HG03139 (cell line): ENCODE results near the gene AUNIP.

Source experiments
- ATAC-seq: cut with Tn5 transposase; IDR thresholded peaks from one replicate; pipeline ENCODE4 v1.9.1; 2021; ENCODE audit not compliant: unreplicated experiment

AUNIP gene

DNA sequence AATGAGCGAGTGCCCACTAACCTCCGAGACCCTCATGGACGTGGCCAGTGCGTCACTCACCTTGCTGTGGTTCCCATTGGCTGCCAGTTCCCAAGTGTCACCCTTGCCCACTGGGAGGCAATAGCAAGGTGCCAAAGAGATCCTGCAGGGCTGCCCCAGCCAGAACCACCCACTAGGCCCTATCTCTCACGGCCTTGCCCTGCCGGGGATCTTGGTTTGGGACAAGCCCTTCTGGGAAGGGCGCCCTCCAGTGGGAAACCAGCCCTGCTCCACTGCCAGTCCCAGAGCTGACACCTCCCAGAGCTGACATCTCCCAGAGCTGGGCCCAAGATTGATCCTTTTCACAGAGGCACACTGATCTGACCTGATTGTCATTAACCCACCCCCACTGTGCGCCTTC, 61.3 kb downstream of the AUNIP start:
- ATAC-seq = no peak

DNA sequence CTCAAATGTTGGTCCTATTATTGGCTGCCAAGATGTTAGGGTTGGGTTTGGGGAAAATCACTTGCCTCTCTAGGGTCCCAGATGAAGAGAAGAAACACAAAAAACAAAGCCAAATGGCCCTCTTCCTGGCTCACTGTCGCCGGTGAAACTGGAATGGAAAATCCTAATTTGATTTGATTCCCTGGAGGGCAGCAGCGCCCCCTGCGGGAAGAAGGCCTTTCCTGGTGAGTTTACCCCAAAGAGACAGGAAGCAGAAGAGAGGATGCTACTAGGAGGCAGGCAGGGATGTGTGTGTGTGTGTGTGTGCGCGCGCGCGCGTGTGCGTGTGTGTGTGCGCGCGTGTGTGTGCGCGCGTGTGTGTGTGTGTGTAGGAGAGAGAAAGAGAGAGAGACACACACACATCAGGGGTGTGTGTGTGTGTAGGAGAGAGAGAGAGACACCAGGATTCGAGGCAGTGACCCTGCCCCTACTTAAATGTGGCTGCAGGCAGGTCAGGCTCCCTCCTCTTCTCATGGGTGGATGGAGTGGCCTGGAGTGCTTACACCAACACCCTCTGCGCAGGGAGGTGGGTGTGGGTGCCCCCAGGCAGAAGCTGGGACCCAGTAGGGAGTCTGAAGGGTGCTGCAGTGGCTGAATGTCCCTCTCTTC, 62.3 kb downstream of the AUNIP start:
- ATAC-seq = no peak

DNA sequence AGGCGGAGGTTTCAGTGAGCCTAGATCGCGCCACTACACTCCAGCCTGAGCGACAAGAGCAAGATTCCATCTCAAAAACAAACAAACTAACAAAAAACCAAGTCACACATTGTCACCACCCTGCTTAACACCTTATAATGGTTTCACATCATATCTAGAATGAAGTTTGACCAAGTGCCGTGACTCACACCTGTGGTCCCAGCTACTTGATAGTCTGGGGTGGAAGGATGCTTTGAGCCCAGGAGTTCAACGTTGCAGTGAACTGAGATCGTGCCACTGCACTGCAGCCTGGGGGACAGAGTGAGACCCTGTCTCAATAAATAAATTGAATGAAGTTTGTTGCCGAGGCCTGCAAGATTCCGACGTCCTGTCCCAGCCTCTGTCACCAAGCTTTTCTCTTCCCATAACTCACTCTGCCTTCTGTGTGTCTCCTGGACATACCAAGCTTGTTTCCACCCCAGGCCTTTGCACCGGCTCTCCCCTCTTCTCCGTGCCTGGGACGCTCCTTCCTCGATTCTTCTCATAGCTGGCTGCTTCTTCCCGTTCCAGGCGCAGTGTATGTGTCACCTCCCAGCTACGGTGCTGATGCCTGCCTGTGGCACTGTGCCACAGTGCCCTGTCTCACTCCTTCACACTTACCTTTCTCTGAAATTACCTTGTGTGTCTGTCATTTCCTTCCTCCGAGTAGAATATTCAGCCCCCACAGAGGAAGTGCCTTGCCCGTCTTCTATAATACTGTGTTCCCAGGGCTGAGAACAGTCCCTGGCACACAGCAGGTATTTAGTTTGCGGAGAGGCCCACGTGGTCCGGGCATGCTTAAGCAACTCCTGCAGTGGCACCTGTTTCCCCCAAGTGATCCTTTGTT, 63.1 kb downstream of the AUNIP start:
- ATAC-seq = no peak

DNA sequence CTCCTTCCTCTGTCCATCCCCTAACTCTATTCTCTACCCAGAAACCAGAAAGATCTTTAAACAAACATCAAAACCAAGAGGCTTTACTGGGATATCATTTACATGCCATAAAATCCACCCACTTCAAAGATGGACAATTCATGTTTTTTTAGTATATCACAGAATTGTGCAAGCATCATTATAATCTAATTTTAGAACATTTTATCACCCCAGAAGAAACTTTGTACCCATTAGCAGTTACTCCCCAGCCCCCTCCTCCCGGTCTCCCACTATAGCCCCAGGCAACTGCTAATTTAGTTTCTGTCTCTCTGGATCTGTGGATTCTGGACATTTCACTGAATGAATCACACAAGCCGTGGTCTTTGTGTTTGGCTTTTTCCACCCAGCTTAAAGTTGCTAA, 64.0 kb downstream of the AUNIP start:
- ATAC-seq = no peak

DNA sequence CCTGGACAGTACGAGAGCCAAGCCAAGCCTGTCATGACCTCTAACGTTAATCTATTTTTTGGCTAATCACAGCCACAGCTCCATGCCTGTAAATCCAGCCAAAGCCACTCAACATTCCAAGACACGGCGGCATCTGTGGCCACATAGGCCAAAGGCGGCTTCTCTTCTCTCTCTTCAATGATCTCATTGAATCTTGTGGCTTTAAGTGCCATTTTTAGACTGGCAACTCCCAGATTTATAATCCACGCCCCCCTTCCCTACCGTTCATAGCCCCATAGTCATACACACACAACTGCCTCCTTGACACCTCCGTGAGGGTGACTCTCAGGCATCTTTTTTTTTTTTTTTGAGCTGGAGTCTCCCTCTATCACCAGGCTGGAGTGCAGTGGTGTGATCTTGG, 64.9 kb downstream of the AUNIP start:
- ATAC-seq = no peak

DNA sequence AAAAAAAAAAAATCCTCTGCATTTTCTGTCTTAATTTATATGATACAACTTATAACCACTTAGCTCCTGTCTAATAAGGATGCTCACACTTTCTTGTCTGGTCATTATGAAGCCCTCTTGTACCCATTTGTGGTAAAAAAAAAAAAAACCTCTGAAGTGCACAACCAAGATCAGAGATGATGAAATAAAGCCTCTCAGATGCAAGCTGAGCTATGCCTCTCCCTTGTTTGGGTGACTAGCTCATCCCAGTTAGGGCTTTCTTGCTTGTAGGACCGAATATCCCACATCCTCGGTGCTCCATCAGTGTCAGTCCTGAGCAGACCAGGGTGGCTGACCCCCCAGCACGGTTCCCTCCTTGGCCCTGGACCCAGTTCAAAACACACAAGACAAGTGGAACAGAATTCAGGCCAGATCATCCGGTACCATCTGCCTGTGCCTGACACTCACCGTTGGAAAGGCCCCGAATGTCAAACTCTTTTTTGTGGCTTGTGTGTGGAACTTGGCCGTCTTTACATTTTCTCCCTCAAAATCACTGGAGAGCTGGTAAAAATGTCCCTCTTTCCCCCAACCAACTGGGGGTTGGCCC, 65.6 kb downstream of the AUNIP start:
- ATAC-seq = no peak

DNA sequence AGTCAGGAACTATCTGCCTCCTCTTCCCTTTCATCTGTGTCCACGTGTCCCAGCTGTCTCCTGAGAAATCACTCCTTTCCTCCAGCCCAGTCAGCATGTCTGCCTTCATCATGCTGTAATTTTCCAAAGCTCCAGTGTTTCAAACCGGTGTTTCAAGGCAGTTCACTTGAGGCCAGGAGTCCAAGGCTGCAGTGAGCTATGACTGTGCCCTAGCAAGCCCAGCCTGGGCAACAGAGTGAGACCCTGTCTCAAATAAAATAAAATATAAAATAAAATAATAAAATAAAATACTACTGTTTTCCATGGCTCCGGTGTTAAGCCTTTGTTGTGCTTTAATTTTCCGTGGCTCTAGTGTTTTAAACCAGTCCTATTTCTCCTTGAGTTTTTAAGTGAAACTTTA, 67.1 kb downstream of the AUNIP start:
- no peak for ATAC-seq

DNA sequence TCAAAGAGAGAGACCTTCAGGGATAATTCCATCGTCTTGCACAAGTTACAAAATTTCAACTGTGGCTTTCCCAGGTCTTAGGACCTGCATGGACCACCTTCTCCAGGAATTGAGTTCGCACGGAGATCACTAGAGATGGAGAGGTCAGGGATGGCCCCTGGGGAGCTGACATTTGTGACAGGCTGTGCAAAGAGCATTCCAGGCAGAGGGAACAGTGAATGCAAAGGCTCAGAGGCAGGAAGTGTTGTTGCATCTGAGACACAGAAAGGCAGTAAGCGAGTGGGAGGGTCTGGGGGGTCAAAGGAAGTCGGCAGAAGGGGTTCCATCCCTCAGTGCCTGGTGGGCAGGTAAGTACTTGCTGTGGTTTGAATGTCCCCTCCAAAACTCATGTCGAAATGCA, 68.8 kb downstream of the AUNIP start:
- ATAC-seq = no peak

DNA sequence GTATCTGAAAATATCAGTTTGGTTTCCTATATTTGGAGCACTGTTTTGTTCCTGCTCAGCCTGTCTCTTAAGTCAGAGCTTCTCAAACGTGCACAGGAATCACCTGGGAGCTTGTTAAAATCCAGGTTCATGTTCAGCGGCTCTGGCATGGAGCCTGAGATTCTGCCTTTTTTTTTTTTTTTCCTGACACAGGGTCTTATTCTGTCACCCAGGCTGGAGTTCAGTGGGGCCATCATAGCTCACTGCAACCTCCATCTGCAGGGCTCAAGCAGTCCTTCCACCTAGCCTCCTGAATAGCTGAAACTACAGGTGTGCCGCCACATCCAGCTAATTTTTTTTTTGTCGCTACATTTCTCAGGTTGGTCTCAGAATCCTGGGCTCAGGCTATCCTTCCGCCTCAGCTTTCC, 71.5 kb downstream of the AUNIP start:
- no peak for ATAC-seq

DNA sequence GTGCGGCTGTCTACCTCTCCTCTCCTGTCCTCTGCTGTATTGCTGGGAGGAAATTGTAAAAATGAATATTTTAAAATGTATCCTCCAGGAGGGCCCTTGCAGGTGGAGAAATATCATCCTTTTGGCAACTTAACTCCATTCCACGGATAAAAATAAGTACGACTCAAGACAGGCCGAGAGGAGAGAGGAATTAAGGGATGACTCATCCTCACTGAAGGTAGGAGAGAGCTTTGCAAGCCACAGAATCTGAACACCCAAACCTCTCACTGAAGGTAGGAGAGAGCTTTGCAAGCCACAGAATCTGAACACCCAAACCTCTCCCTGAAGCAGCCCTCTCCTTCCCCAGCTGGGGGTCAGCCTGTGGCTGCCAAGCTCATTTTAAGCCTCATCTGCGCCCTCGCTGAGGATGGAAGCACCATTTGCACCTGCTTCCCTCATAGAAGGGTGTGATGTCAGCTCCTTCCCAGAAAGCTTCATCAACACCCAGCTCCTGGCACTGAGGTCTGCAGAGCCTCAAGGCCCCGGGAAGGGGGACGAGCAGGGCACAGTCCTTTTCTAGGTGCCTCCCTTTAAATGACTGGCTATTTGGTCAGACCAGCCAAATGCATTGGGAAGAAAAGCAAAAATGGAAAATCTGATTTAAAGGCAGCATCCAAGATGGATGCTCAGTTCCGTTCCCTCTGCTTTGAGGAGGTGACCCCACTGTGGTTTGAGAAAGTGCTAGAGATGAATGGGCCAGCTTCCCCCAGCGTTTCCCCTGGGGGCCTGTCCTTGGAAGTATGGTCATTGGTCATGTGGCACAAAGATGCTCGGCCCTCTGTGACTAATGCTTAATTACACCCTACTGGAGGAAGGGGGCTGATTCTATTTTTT, 72.1 kb downstream of the AUNIP start:
- no peak for ATAC-seq

DNA sequence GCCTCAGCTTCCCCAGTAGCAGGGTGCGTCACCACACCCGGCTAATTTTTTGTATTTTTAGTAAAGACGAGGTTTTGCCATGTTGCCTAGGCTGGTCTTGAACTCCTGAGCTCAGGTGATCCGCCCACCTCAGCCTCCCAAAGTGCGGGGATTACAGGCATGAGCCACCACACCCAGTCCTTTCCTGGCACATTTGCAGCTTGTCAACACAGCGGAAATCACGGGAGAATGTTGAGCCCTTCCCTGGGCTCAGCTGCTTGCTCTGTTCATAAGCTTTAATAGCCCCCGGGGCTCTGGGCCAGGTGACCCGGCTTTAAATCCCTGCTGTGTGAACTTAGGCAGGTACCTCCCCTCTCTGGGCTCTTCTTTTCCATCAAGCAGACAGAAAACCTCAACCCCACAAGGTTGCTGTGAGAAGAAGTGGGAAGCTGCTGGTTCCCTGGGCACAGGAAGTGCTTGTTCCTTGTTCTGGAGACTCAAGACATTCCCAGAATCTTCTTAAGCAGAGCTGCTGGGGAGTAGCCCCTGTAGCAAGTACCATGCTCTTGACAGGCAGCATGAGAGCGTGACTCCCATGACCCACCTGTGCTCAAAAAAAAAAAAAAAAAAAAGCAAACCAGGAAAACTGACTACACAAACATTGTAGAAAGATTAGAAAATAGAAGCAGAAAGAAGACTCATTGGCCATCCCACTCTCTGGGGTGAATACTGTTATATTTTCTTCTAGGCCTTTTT, 73.8 kb downstream of the AUNIP start:
- ATAC-seq = no peak

DNA sequence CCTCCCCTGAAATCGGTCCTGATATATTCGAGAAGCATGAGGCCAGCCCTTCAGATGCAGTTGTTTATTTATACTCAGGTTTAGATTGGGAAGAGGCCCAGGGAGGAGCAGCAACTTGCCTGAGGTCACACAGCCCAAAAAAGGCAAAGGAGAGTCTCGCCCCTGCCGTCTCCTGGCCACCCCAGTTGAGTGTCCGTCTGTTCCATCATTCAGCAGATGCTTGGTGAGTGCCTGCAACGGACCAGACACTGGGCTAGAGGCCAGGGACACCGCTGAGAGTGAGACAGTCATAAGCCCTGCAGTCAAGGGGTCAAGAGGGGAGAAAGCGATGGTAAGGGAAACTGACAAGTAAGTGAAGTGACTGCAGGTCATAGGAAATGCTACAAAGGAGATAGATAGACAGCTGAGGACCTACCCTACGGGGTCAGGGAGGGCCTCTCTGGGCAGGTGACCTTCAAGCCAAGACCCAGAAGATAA, 74.6 kb downstream of the AUNIP start:
- no peak for ATAC-seq
